Neural progenitor cell (in vitro differentiated cells): ENCODE measurements around the gene FBXO4.

Experiments
- CTCF ChIP-seq: fragments of 200-600 bp; sonication (generic); IDR thresholded peaks from 2 replicates; pipeline ENCODE4 v1.5.1; 2017; ENCODE audit warnings: antibody characterized with exemption, mild to moderate bottlenecking
- EZH2 ChIP-seq: fragments of 200-600 bp; sonication (generic); IDR thresholded peaks from 2 replicates; pipeline ENCODE4 v1.6.1; 2017; ENCODE audit warnings: antibody characterized with exemption, mild to moderate bottlenecking, moderate library complexity

GRCh38 chr5:41882765-41883164 lies 42.3 kb upstream of the FBXO4 start:
- TF ChIP-seq CTCF (no peak), EZH2 (no peak)
